ENCODE data around the gene SLC45A1.
"Not testable (repeated sequence)": the region's sequence is repeated elsewhere in the genome, so short reads cannot be mapped to it uniquely, and the experiment has no call there.

Gene SLC45A1

DNA sequence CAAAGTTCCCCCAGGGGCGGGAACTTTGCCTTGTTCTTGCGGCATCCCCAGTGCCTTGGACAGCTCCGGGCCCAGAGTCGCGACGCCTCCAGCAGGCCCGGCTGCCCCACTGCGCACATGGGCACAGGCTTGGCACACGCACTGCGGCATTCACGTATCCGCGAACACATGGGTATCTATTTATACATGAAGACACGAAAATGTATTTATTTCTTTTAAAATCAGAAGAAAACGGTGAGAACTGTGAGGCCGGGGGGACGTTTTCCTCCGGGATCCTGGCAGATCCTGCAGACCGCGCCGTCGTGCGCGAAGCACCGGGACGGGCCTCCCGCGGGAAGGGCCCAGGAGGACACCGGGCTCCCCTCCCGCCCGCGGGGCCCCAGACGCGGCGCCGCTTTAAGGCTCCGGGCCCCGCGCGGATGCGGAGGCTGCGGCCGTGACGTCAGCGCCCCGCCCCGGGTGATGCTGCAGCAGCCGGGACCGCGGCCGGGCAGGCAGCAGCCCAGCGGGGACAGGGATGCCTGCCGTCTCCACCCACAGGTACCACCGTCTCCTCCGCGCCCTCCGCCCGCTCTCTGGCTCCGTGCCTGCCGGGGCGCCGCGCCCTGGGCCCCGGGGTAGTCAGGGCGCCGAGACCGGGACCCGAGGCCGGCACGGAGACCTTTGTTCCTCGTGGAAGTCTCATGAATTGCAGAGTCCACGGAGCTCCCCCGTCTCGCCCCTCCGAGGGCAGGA, at the start of gene SLC45A1:
SLC45A1 (plus strand) TSS at position 468 of the 735 bp plus-strand sequence. CDS start 6,216 bp downstream, outside the sequence.
- peak within 1 kb of the TSS; percentile 85 for H3K4me3 Mint-ChIP-seq
- H3K9me3 Mint-ChIP-seq (ENCODE audit: low read depth), result no peaks in the 10 kb centered on the region
- peaks cover 11% of the 10 kb centered on the region for H3K4me1 Mint-ChIP-seq (ENCODE audit: low read depth)
- peak within 1 kb of the TSS; percentile 34 for H3K27ac Mint-ChIP-seq
- no peaks in the 10 kb centered on the region for H3K36me3 Mint-ChIP-seq
- peaks cover 17% of the 10 kb centered on the region for H3K27me3 Mint-ChIP-seq

DNA sequence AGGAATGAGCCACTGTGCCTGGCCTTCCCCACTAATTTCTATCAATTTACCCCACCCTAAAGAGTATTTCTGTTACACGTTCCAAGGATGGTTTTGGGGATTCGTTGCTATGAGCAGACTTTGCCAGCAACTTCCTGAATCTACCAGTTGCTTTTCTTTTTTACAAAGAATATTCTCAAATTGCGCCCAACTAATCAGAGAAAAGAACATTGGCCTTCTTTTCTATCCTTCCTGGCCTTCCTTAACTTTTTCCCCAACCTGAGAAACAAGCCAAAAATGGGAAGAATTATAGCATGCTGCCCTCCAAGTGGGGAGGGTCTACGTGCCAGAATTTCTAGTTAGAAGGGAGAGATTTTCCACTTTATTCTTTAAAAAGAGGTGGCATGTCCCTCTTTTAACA, 44.9 kb upstream of the SLC45A1 start:
- peaks cover 2% of the 10 kb centered on the region for H3K27me3 Mint-ChIP-seq
- H3K4me3 Mint-ChIP-seq, result no peak overlapping the region

DNA sequence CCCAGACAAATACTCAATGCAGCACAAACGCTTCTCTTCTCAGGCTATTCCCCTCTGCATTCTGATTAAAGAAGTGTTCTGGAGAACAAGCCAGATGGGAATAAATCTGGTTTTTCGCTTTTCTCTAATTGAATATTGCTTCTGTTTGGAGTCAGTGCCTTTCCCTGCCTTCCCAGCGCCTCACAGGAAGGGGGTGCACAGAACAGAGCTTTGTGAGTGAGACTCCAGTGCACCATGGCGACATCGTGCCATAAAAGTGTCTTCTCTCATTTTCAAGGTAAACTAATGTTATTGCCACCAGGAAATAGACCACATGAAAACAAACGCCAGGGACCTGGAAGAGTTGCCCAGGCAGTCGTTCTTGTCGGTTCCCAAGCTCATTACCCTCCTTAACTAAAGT, 43.6 kb upstream of the SLC45A1 start:
- H3K4me1 Mint-ChIP-seq (ENCODE audit: low read depth), result no peaks in the 10 kb centered on the region
- H3K4me3 Mint-ChIP-seq, result no peak overlapping the region
- no peaks in the 10 kb centered on the region for H3K9me3 Mint-ChIP-seq (ENCODE audit: low read depth)
- H3K27ac Mint-ChIP-seq, result no peak overlapping the region
- no peaks in the 10 kb centered on the region for H3K36me3 Mint-ChIP-seq
- peaks cover 2% of the 10 kb centered on the region for H3K27me3 Mint-ChIP-seq

More for the DNA sequence above, 44.9 kb upstream of the SLC45A1 start:
- Mint-ChIP-seq H3K4me1 (ENCODE audit: low read depth) (no peaks in the 10 kb centered on the region), H3K36me3 (no peaks in the 10 kb centered on the region), H3K9me3 (ENCODE audit: low read depth) (no peaks in the 10 kb centered on the region), H3K27ac (no peak overlapping the region)

DNA sequence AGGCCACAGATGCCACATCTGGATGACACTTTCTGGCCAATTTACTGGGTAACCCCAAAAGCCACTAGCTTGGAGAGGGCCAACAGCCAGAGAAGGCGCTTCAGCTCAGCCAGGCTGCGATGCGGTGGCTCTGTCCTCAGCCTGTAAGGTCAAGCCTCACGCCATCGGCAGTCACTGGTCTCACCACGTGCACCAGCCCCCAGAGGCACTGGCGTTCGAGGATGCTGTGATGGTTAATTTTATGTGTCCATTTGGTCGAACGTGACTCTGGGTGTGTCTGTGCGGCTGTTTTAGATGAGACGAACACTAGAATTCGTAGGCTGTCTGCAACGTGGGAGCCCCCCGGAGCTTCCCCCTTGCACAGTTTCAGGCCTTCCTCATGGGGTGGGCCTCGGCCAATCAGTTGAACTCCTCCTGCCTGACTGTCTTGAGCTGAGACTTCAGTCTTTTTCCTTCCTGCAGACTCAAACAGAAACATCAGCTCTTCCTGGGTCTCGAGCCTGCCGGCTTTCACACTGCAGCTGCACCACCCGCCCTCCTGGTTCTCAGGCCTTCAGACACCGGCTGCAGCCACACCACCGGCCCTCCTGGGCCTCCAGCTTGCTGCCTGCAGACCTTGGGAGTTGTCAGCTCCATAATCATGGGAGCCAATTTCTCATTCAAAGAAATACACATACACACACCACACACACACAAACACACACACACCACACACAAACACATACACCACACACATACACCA, 41.6 kb upstream of the SLC45A1 start:
- H3K4me1 Mint-ChIP-seq (ENCODE audit: low read depth), result no peaks in the 10 kb centered on the region
- no peaks in the 10 kb centered on the region for H3K9me3 Mint-ChIP-seq (ENCODE audit: low read depth)
- no peak overlapping the region for H3K4me3 Mint-ChIP-seq
- no peak overlapping the region for H3K27ac Mint-ChIP-seq
- H3K27me3 Mint-ChIP-seq, result peaks cover 6% of the 10 kb centered on the region
- no peaks in the 10 kb centered on the region for H3K36me3 Mint-ChIP-seq

DNA sequence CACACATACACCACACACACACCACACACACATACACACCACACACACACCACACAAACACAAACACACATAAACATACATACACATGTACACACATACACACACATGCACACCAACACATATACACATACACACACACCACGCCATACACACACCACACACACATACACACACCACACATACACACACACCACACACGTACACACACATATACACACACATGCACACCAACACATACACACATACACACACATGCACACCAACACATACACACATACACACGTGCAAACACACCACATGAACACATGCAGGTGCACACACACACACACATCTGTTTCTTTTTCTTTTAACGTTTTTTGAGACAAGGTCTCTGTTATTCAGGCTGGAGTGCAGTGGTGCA, 41.0 kb upstream of the SLC45A1 start:
- Mint-ChIP-seq H3K4me1 (ENCODE audit: low read depth) (no peaks in the 10 kb centered on the region), H3K27ac (no peak overlapping the region), H3K4me3 (no peak overlapping the region), H3K27me3 (peaks cover 9% of the 10 kb centered on the region), H3K36me3 (no peaks in the 10 kb centered on the region), H3K9me3 (ENCODE audit: low read depth) (no peaks in the 10 kb centered on the region)

DNA sequence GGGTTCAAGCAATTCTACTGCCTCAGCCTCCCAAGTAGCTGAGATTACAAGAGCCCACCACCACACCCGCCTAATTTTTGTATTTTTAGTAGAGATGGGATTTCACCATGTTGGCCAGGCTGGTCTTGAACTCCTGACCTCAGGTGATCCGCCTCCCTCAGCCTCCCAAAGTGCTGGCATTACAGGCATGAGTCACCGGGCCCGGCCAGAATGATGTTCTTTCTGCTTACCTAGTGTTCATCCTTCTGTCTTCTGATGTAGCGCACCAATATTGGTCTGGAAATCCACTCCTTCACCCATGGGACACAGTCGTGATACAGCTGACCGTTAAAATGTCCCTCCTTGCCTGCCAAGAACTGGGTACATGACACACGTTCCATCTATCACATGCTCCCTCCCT, 39.2 kb upstream of the SLC45A1 start:
- H3K4me1 Mint-ChIP-seq (ENCODE audit: low read depth); H3K36me3 Mint-ChIP-seq; H3K27ac Mint-ChIP-seq; H3K9me3 Mint-ChIP-seq (ENCODE audit: low read depth); H3K4me3 Mint-ChIP-seq: not testable (repeated sequence)
- peaks cover 19% of the 10 kb centered on the region for H3K27me3 Mint-ChIP-seq

DNA sequence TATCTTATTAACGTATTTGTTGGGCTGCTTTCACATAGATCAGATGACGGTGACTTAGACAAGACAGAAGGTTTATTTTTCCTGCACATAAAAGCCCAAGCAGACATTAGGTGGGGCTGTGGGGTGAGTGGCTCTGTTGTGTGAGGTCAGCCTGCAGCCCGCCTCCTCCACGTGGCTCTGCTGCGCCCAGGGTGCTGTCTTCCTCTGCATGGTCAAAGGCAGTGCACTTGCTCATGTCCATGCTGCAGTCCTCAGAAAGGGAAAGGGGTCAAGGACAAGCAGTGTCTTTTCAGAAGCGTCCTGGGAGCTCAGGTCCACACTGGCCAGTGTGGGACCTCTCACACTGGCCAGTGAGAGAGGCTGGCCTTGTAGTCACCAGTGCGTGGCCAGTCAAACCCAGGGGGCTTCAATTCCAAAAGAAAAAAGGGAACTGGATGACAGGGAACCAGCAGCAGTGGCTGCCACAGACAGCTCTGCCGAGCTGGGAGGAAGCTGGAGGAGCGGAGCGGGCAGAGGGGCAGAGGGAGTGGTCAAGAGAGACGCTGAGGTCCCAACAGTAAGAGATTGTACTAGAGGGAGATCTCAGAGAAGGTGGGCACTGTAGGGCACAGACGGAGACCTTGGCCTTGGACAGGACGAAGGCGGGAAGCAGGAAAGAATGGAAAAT, 35.9 kb upstream of the SLC45A1 start:
- Mint-ChIP-seq H3K9me3 (ENCODE audit: low read depth) (no peaks in the 10 kb centered on the region), H3K27ac (no peak overlapping the region), H3K4me1 (ENCODE audit: low read depth) (no peaks in the 10 kb centered on the region), H3K27me3 (peaks cover 19% of the 10 kb centered on the region), H3K4me3 (no peak overlapping the region), H3K36me3 (no peaks in the 10 kb centered on the region)

DNA sequence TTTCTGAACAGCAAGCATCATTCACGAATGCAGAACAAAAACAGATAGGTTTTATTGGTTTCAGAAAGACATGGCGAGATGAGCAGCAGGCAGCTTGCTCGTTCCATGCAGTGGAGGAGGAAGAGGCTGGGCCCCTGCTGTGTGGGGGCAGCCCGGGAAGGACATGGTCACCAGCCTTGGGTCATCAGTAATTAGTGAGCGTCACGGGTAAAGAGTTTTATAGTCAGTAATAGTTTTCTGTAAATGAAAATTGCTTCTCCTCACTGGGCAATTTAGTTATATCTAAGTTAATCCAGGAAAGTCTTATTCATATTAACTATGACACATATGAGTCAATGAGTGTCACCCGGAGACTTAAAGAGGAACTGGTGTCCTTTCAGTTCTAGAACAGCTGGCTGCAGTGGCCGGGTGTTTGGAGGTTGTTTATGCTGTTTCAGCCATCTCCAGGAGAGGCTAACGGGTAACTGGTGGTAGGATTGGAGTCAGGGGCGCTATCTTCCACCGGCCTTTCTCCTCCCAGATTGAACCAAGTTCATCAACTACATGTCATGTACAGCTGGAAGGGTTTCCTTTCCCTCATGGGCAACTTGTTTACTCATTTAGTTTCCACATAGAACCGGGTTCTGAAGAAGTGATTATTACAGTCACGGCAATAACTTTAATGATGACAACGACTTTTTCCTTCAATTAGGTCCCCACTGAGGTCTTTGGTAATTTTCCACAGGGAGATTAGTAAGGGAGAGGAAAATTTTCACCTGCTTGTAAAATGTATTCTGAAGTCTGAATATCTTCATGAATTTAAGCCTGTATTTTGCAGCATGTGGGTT, 34.6 kb upstream of the SLC45A1 start:
- peaks cover 19% of the 10 kb centered on the region for H3K27me3 Mint-ChIP-seq
- no peaks in the 10 kb centered on the region for H3K36me3 Mint-ChIP-seq
- no peaks in the 10 kb centered on the region for H3K4me1 Mint-ChIP-seq (ENCODE audit: low read depth)
- no peak overlapping the region for H3K27ac Mint-ChIP-seq
- no peaks in the 10 kb centered on the region for H3K9me3 Mint-ChIP-seq (ENCODE audit: low read depth)
- H3K4me3 Mint-ChIP-seq, result no peak overlapping the region

DNA sequence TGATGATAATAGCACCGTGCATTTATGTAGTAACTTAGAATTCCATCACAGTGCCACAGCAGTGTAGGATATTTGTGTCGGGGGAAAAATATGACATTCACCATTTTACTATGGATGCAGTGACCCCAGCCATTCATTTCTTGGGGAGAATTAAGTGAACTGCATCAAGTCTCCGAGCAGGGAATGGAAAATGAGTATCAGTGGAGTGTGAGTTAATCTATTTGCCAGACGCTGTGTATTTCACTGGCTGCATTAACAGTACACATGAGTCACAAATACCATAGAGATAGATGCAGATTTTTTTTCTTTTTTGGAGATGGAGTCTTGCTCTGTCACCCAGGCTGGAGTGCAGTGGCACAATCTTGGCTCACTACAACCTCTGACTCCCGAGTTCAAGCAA, 33.8 kb upstream of the SLC45A1 start:
- H3K36me3 Mint-ChIP-seq, result no peaks in the 10 kb centered on the region
- no peak overlapping the region for H3K27ac Mint-ChIP-seq
- no peak overlapping the region for H3K4me3 Mint-ChIP-seq
- no peaks in the 10 kb centered on the region for H3K4me1 Mint-ChIP-seq (ENCODE audit: low read depth)
- peaks cover 19% of the 10 kb centered on the region for H3K27me3 Mint-ChIP-seq
- no peaks in the 10 kb centered on the region for H3K9me3 Mint-ChIP-seq (ENCODE audit: low read depth)

DNA sequence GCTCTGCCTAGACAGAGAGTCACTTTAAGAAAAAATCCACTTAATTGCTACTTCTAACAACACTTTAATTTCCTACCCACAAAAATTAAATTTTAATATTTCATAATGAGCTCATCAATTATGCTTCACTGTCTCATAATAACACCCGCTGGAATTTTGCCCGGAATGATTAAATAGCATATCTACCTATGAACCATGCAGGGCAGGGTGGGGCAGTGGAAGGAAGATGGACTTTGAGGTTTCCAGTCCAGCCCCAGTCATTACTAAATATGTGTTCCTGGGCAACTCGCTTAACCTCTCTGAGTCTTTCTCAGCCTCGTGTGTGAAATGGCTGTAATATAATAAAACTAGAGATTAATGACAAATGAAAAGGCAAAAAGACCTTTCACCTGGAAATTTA, 32.8 kb upstream of the SLC45A1 start:
- Mint-ChIP-seq H3K4me3 (no peak overlapping the region), H3K27ac (no peak overlapping the region), H3K4me1 (ENCODE audit: low read depth) (no peaks in the 10 kb centered on the region), H3K27me3 (peaks cover 19% of the 10 kb centered on the region), H3K9me3 (ENCODE audit: low read depth) (no peaks in the 10 kb centered on the region), H3K36me3 (no peaks in the 10 kb centered on the region)

DNA sequence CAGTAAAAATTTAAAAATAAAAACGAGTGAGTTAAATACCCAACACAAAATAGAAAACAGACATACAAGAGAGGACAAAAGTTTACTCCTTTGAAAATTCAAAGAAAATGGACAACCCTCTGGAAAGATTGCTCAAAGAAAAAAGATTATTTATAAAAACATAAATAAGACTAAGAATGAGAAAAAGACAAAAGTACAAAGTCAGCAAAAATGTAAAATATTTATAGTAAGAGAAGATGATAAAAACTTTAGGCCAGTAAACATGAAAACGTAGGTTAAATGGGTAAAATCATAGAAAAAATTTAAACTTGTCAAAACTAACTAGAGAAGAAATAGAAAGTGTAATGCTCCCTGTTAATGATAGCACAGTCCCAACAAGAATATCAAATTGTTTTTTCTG, 31.9 kb upstream of the SLC45A1 start:
- Mint-ChIP-seq H3K4me1 (ENCODE audit: low read depth) (no peaks in the 10 kb centered on the region), H3K9me3 (ENCODE audit: low read depth) (no peaks in the 10 kb centered on the region), H3K27me3 (peaks cover 16% of the 10 kb centered on the region), H3K4me3 (no peak overlapping the region), H3K36me3 (no peaks in the 10 kb centered on the region), H3K27ac (no peak overlapping the region)

DNA sequence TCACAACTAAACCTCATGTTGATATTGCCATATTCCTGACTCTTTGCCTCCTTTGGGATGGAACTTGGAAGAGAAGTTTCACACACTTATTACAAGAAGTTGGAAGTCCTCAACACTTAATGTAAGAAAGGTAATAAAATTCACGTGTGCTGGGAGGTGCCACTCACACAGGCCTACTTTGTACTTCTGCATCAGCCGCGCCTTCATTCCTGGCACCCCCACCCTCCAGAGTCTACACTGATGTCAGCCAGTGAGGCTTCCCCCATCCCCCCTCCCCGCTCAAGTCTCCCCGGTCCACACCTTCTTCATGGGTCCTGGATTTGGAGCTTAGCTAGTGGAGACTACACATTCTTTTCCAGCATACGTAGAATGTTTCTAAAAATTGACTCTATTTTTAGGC, 24.8 kb upstream of the SLC45A1 start:
- Mint-ChIP-seq H3K4me3 (no peak overlapping the region), H3K27ac (no peak overlapping the region), H3K36me3 (no peaks in the 10 kb centered on the region), H3K9me3 (ENCODE audit: low read depth) (no peaks in the 10 kb centered on the region), H3K27me3 (no peaks in the 10 kb centered on the region), H3K4me1 (ENCODE audit: low read depth) (no peaks in the 10 kb centered on the region)

DNA sequence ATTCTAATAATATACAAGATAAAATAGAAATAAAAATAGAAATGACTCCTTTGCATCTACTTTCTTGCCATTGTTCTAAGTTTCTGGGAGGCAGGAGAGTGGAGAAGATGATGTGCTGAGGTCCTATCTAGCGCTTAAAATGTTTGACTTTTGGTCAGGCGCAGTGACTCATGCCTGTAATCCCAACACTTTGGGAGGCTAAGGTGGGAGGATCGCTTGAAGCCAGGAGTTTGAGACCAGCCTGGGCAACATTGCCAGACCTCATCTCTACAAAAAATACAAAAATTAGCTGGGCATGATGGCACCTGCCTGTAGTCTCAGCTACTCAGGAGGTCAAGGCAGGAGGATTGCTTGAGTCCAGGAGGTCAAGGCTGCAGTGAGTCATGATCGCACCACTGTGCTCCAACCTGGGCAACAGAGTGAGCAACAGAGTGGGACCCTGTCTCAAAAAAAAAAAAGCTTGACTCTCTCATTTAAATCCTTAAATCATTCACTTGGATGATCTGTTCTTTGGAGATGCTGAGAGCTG, 24.2 kb upstream of the SLC45A1 start:
- no peaks in the 10 kb centered on the region for H3K4me1 Mint-ChIP-seq (ENCODE audit: low read depth)
- no peaks in the 10 kb centered on the region for H3K36me3 Mint-ChIP-seq
- no peaks in the 10 kb centered on the region for H3K9me3 Mint-ChIP-seq (ENCODE audit: low read depth)
- no peak overlapping the region for H3K27ac Mint-ChIP-seq
- H3K27me3 Mint-ChIP-seq, result no peaks in the 10 kb centered on the region
- no peak overlapping the region for H3K4me3 Mint-ChIP-seq

DNA sequence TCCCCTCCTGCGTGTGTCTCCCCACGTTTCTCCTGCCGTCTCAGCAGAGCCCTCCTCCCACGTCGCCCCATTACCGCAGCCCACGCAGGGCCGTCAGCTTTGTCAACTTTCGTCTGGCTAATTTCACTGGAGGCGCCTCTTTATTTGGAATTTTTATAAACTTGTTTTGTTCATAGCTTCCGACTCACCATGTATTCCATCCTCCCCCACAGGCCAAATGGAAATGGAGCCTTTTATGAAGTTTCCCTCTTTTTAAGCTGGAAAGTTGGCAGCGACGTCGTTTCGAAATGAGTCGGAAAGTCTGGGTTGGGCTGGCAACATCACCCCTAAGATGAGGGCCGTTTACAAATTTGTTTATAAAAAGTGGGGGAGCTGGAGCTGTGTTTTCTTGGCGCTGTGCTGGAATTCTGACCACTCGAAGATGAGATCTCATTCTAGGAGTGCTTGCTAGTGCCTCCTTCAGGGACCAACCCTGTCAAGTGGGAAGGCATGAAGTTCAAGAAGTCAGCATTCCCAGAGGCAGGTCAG, 23.7 kb upstream of the SLC45A1 start:
- H3K27me3 Mint-ChIP-seq, result no peaks in the 10 kb centered on the region
- H3K4me3 Mint-ChIP-seq, result no peak overlapping the region
- no peaks in the 10 kb centered on the region for H3K4me1 Mint-ChIP-seq (ENCODE audit: low read depth)
- no peaks in the 10 kb centered on the region for H3K36me3 Mint-ChIP-seq
- no peak overlapping the region for H3K27ac Mint-ChIP-seq
- no peaks in the 10 kb centered on the region for H3K9me3 Mint-ChIP-seq (ENCODE audit: low read depth)

Measured in activated naive CD8-positive, alpha-beta T cell (primary cell).